Left cardiac atrium (tissue), 4 donors: ENCODE data around the gene GLOD5. TPM values are rescaled to one million over a fixed set of nuclear protein-coding genes. Genes with fewer than 3 reads are reported as not detected.

ENCODE experiments used
- ATAC-seq, 2 donors: fragments of 200-7000 bp; cut with Tn5 transposase; one replicate each; pipeline ENCODE4 v1.9.1; 2020; ENCODE audit warnings: mild to moderate bottlenecking in 2 of 2, moderate library complexity in 2 of 2
- DNase-seq: peaks from one replicate; pipeline ENCODE4 v3.0.0-alpha.2; 2020
- intact Hi-C, 2 donors: fragments of 100-400 bp; cut with DNase I; formaldehyde crosslinking; loops; one replicate each; pipeline versions ENCODE4 v1.14.1 to v1.15.1; 2022 to 2023
- total RNA-seq, 2 donors: library from RNA; stranded (reverse); fragmentation: NEBNext Ultra II Directional; extraction: Animal tissue kit (Norgen Biotek cat#: 25700); gene quantifications; one replicate each; pipeline ENCODE4 v1.2.1, GENCODE V29; 2021
- donor health status: DM: no; HTN: yes; CAD: no.
- donor health status: DM: no; HTN: yes; CAD: no; lungs with severe emphysema.
- donor health status: DM: yes; HTN: yes; CAD: no.
- donor health status: Dilated cardiomyopathy.

GLOD5 gene
- total RNA-seq, 2 donors from 2014 or later = not detected

- ATAC-seq (no peak), DNase-seq (no peak)
- intact Hi-C loops = no loop called here
Measured at GRCh38 chrX:48751343-48751742, 10.2 kb upstream of the GLOD5 start.

DNA sequence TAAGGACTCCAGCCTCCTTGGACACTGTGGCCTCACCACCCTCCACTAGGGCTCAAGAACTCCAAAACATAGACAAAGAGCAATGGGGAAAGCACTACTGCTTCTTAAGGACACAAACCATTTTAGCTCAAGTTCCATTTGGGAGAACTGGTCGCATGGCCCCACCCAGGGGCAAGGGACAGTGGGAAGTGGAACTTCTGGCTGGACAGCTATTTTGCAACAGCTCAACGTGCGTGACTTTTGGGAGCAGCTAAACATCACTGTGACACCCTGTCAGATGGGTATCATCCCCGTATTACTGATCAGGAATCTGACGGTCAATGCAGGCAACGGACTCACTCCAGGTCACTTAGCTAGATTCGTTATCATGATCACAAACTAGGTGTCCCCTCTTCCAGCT lies 9.0 kb upstream of the GLOD5 start:
- intact Hi-C loops = no loop called here
- DNase-seq (no peak), ATAC-seq (no peak)

GRCh38 chrX:48753708-48754228 lies 7.8 kb upstream of the GLOD5 start:
- ATAC-seq = no peak
- intact Hi-C loops = no loop called here
- DNase-seq = no peak

DNA sequence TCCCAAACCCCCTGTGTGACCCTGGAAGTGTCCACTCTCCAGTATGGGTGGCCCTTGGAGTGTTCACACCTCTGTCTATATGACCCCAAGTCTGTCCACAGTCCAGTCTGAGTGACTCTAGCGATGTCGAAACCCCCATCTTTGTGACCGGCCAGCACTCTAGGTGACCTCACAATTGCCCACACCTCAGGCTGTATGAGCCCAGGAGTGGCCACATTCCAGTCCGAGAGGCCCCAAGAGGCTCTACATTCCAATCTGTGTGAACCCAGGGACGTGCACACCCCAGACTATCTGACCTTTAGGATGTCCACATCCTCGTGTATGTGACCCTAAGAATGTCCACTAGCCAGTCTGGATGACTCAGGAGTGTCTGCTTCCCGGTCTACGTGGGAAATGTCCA lies 7.3 kb upstream of the GLOD5 start:
- DNase-seq (no peak), ATAC-seq (no peak)
- intact Hi-C loops = no loop called here

GRCh38 chrX:48769230-48769629 lies 7.7 kb downstream of the GLOD5 start:
- ATAC-seq (no peak), DNase-seq (no peak)
- intact Hi-C loops = no loop called here

- DNase-seq (no peak), ATAC-seq (no peak)
- intact Hi-C loops = no loop called here
Measured at GRCh38 chrX:48770296-48770695, 8.7 kb downstream of the GLOD5 start.

DNA sequence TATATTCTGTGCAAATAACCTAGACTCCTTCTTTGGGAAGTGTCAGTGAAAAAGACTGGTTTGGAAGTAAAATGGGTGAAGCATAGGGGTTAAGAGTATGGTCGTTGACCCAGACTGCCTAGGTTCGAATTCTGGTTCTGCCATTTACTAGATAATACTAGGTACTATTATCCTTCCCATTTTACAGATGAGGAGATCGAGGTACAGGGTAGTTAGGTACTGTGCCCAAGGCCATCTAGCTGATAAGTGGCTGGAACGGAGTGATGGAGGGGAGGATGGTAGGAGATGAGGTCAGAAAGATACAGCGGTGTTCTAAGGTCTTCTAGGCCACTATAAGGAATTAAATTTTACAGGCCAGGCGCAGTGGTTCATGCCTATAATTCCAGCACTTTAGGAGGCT lies 11.1 kb downstream of the GLOD5 start:
- intact Hi-C loops = no loop called here

DNA sequence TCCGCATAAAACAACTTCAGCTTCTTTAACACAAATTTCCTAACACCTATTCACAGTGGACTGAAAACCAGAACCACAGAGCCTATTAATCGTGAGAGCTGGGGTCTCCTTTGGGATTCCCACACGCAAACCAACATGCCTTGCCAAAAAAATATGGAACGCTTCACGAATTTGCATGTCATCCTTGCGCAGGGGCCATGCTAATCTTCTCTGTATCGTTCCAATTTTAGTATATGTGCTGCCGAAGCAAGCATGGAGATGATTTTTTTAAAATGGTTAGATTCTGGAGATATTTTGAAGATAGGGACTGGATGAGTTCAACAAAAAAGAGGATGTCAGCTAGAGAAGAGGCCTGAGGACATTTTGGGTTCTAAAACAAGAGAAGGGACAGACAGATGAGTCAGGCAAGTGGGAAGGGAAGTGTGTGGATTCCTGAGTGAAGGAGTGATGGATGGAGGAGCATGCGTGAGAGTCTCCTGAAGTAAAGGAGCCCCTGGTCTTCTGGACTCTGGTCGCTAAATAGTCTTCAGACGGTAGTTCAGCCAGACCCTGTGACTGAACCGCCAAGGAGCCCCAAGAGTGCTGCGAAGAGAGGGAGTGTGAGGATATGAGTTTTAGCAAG lies 15.4 kb downstream of the GLOD5 start:
- ATAC-seq = no peak
- intact Hi-C loops = no loop called here
- DNase-seq = no peak

More for the DNA sequence above, 11.1 kb downstream of the GLOD5 start:
- DNase-seq = no peak
- ATAC-seq = no peak

DNA sequence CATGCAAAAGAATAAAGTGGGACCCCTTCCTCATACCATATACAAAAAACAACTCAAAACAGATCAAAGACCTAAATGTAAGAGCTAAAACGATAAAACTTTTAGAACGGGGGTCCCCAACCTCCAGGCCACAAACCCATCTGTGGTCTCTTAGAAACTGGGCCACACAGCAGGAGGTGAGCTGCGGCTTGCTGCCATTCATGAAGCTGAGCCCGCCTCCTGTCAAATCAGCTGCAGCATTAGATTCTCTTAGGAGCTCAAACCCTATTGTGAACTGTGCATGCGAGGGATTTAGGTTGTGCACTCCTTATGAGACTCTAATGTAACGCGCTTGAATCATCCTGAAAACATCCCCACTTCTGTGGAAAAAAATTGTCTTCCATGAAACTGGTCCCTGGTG lies 17.9 kb downstream of the GLOD5 start:
- no peak for DNase-seq
- no peak for ATAC-seq
- intact Hi-C loops = no loop called here

DNA sequence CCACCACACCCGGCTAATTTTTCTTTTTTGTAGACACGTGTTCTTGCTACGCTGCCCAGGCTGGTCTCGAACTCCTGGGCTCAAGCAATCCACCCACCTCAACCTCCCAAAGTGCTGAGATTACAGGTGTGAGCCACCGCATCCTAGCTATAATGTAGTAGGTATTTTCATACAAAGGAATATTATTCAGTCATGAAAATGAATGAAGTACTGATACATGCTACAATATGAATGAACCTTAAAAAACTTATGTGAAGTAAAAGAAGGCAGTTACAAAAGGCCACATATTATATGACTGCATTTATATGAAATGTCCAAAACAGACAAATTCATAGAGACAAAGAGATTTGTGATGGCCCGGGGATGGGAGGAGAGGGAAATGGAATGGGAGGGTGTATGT lies 20.2 kb downstream of the GLOD5 start:
- DNase-seq = no peak
- ATAC-seq = no peak
- intact Hi-C loops = no loop called here

DNA sequence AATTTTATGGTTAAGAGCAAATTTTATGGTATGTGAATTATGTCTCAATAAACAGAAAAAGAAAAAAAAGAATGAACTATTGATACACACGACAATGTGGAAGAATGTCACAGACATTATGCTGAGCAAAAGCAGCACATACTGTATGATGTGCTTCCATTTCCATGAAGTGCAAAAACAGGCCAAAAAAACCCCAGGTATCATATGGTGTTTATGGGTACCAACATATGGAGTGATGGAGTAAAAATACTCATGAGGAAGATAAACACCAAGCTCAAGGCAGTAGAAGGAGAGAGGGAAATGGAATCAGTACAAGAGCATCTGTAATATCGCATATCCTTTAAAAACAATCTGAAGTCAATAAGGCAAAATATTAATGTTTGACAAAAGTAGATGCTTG lies 20.7 kb downstream of the GLOD5 start:
- DNase-seq = no peak
- intact Hi-C loops = no loop called here
- ATAC-seq = no peak

- intact Hi-C loops = no loop called here
- DNase-seq (no peak), ATAC-seq (no peak)
Measured at GRCh38 chrX:48782795-48783194, 21.2 kb downstream of the GLOD5 start.

DNA sequence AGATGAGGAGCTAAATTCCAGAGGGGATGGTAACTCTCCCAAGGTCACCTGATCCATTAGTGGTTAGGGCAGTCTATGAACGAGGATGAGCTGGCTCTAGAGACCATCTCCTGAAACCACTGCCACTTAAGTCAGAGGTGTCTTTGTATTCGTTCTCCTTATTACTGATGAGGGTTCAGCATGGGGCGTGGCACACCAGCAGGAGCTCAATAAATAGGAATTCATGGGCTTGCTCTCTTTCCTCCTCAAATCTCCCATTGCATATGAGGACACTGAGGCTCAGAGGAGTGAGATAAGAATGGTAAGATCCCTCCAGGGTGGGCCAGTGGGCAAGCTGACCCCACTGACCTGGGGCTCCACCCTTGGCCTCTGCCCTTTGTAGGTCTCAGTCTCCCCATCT lies 23.2 kb downstream of the GLOD5 start:
- DNase-seq (no peak), ATAC-seq (no peak)
- intact Hi-C loops = no loop called here

DNA sequence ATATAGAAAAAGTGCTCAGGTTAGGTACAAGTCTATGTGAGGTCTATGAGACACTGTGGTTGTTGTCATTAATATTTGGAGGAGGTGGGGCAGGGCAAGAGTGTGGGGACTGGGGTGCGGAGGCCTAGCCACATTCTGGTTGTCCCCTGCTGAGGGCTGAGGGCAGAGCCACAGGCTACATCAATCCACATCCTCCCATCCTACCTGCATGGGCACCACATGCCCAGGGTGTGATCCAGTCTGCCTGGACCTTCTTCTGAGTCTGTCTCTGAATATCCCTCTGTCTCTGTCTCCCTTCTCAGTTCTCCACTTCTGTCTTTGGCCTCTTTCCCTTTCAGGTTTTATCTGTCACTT lies 23.6 kb downstream of the GLOD5 start:
- ATAC-seq (no peak), DNase-seq (no peak)
- intact Hi-C loops = no loop called here

DNA sequence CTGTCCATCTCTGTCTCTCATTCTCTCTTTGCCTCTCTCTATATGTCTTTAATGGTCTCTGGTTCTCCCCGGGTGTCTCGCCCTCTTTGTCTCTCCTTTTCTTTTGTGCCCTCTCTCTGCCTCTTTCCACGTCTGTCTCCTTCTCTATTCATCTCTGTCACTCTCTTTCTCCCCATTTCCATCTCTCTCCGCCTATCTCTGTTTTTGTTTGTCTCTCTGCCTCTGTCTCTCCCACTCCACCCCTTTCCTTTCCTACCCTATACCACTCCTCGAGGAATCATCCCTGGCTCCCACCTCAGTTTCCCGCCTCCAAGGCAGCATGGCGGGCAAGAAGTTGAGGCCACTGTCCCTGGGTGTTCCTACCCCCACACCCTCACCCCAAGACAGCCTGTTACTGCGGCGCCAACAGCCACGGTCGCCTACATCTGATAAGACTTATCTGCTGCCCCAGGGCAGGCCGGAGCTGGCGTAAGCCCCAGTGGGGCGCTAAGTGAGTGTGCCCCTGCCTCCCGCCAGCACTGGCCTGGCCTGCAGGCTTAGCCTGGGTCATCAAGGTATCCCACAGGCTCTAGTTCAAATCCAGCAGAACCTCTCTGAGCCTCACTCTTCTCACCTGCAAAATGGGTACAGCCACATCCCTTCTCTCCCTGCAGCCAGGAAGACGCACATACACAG lies 24.1 kb downstream of the GLOD5 start:
- no peak for ATAC-seq
- DNase-seq = no peak
- intact Hi-C loops = no loop called here

GRCh38 chrX:48786341-48786800 lies 24.8 kb downstream of the GLOD5 start, which contains the start of gene GATA1:
TSS of gene GATA1 (plus strand) at chrX:48786590. CDS start at chrX:48791110, 4,520 bp downstream.
- intact Hi-C loops = no loop called here
- no peak for DNase-seq

GRCh38 chrX:48786825-48787504 lies 25.4 kb downstream of the GLOD5 start:
- no peak for DNase-seq
- ATAC-seq = no peak
- intact Hi-C loops = no loop called here

More at GRCh38 chrX:48786341-48786800, 24.8 kb downstream of the GLOD5 start, which contains the start of gene GATA1:
- no peak for ATAC-seq

- no peak for ATAC-seq
- intact Hi-C loops = no loop called here
- DNase-seq = no peak
Measured at GRCh38 chrX:48787505-48788443, 26.2 kb downstream of the GLOD5 start.
